C4-2B (cell line): Measurements from ENCODE around the gene GALNT7.

ENCODE experiments used
- ZFX ChIP-seq: fragments of 450-650 bp; IDR thresholded peaks from 2 replicates; pipeline ENCODE4 v1.6.1; 2017
- TF ChIP-seq, protein P1 (sequence below): fragments of 450-650 bp; conservative IDR thresholded peaks from 2 replicates; pipeline ENCODE4 v1.5.1; 2017; ENCODE audit warnings: mild to moderate bottlenecking

DNA sequence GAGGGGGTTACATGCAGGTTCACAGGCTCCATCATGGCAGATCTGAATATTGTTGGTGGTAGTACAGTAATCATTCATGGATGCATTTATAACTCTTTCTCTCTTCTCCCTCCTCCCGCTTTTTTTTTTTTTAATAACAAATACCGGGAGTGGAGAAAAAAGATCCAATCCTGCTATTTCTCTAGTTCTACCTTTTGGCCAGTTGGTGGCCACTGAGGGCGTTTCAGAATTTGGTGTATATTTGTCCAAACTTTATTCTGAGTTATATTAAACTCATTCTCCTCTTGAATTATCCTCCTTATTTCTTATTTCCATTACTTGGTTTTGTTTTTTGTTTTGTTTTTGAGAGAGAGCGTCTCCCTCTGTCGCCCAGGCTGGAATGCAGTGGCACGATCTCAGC lies 90.7 kb downstream of the GALNT7 start:
- no peak for TF ChIP-seq ZFX
- TF ChIP-seq, protein P1, sequence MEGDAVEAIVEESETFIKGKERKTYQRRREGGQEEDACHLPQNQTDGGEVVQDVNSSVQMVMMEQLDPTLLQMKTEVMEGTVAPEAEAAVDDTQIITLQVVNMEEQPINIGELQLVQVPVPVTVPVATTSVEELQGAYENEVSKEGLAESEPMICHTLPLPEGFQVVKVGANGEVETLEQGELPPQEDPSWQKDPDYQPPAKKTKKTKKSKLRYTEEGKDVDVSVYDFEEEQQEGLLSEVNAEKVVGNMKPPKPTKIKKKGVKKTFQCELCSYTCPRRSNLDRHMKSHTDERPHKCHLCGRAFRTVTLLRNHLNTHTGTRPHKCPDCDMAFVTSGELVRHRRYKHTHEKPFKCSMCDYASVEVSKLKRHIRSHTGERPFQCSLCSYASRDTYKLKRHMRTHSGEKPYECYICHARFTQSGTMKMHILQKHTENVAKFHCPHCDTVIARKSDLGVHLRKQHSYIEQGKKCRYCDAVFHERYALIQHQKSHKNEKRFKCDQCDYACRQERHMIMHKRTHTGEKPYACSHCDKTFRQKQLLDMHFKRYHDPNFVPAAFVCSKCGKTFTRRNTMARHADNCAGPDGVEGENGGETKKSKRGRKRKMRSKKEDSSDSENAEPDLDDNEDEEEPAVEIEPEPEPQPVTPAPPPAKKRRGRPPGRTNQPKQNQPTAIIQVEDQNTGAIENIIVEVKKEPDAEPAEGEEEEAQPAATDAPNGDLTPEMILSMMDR, result no peak; the same call in 1 of the 2 replicates
